Activated naive CD8-positive, alpha-beta T cell (primary cell): Measurements from ENCODE around the gene SLC9A1.
"Not testable (repeated sequence)": the region's sequence is repeated elsewhere in the genome, so short reads cannot be mapped to it uniquely, and the experiment has no call there.

ENCODE experiments used
- H3K27ac Mint-ChIP-seq: one replicate; pipeline ENCODE4 v1.8.0; 2021; ENCODE audit warnings: mixed read lengths
- H3K27me3 Mint-ChIP-seq: one replicate; pipeline ENCODE4 v1.8.0; 2021; ENCODE audit warnings: mixed read lengths
- H3K36me3 Mint-ChIP-seq: one replicate; pipeline ENCODE4 v1.8.0; 2021; ENCODE audit warnings: mixed read lengths
- H3K4me1 Mint-ChIP-seq: one replicate; pipeline ENCODE4 v1.8.0; 2021; ENCODE audit warnings: low read depth, mixed read lengths
- H3K4me3 Mint-ChIP-seq: one replicate; pipeline ENCODE4 v1.8.0; 2021; ENCODE audit warnings: mild to moderate bottlenecking, mixed read lengths
- H3K9me3 Mint-ChIP-seq: one replicate; pipeline ENCODE4 v1.8.0; 2021; ENCODE audit warnings: low read depth, mixed read lengths

The SLC9A1 gene

DNA sequence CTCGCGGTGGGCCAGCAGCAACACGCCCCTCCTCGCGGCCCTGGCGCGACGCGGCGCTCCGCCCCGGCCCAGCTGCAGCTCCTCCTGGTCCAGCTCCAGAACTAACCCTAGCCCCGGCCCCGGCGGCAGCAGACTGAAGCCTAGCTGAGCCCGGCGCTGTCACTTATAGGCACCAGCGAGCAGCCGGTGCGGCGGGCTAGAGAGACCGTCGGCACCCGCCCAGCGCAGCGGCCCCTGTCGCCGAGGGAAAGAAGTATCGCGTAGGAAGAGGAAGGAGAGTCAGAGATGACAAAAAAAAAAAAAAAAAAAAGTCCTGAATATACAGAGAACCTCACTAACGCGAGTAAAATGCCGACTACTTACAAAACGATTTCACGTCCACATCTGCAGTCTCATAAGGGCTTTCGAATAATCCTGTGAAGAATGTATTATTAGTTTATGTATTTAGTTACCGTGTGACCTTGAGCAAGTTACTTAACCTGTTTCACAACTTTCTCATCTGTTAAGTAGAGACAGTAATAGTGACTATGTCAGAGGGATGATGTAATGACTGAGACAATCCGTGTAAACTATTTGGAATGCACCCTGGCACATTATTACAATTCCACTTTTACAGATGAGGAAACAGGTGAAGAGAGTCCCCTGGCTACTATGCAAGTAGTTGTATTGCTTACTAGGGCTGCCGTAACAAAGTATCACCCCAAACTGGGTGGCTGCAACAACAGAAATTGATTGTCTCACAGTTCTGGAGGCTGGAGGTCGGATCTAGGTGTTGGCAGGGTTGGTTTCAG is at the start of gene SLC9A1:
Gene SLC9A1 (minus strand): TSS at position 135 of the 791 bp plus-strand sequence. CDS start 791 bp downstream, outside the sequence.
- H3K4me1 Mint-ChIP-seq: peaks cover 49% of the 10 kb centered on the region
- no peaks in the 10 kb centered on the region for H3K9me3 Mint-ChIP-seq
- peak within 1 kb of the TSS; percentile 91 for H3K4me3 Mint-ChIP-seq
- H3K27me3 Mint-ChIP-seq: no peaks in the 10 kb centered on the region
- H3K36me3 Mint-ChIP-seq: no peaks in the 10 kb centered on the region
- H3K27ac Mint-ChIP-seq: peak within 1 kb of the TSS; percentile 99

DNA sequence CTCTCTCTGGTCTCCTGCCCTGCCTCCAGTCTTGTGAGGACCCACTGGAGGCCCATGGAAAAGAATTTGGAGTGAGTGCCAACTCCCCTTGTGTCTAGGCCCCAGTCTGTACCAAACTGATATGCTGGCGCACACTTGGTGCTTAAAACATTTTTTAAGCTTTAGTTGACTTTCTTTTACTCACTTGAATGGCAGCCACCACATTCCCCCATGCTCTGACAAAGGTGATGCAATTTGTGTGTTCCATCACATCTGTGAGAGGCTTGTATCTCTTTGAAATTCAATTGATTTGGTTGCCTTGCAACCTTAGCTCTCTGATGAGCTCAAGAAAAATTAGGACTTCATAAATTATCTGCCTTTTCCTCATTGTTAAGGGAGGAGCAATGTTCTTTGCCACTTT is 49.0 kb upstream of the SLC9A1 start:
- Mint-ChIP-seq H3K9me3 (no peaks in the 10 kb centered on the region), H3K4me1 (no peaks in the 10 kb centered on the region), H3K27ac (no peak overlapping the region), H3K4me3 (no peak overlapping the region), H3K27me3 (no peaks in the 10 kb centered on the region), H3K36me3 (no peaks in the 10 kb centered on the region)

DNA sequence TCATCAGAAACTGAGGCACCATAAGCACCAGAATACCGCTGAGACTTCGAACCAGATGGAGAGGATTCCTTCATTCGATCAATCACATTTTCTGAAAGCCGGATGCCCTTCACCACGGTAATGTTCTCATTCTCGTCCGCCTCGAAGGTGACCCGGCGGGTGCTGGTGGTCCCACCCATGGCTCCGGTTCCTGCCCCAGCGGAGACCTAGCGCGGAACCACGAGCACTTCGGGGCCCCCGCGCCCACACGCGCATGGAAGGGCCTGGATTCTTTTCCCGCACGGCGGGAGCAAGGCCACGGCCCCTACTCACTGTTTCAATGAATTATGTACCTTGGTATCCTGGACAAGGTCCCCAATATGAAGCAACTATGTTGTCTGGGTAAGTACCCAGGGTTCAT is 46.4 kb upstream of the SLC9A1 start:
- Mint-ChIP-seq H3K27me3 (no peaks in the 10 kb centered on the region), H3K27ac (no peak overlapping the region), H3K4me3 (no peak overlapping the region), H3K36me3 (no peaks in the 10 kb centered on the region), H3K9me3 (no peaks in the 10 kb centered on the region), H3K4me1 (peaks cover 6% of the 10 kb centered on the region)

DNA sequence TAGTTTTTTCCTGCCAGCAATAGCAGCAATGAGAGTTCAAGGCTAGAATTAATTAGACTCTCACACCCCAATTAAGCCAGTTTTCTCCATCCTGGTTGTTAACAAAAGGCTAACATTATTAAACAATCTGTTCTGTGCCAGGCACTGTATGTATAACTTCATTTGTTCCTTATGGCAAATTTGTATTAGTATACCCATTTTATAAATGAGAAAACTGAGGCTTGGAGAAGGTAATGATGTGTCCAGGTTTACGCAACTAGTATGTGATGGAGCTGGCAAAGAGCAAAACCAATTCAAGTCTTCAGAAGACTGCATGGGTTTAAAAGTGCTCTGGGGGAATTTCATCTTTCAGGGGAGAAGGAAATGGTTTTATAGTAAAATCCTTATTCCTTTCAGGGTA is 38.3 kb upstream of the SLC9A1 start:
- Mint-ChIP-seq H3K4me1 (peaks cover 5% of the 10 kb centered on the region), H3K27me3 (no peaks in the 10 kb centered on the region), H3K4me3 (no peak overlapping the region), H3K9me3 (no peaks in the 10 kb centered on the region), H3K27ac (no peak overlapping the region), H3K36me3 (no peaks in the 10 kb centered on the region)

DNA sequence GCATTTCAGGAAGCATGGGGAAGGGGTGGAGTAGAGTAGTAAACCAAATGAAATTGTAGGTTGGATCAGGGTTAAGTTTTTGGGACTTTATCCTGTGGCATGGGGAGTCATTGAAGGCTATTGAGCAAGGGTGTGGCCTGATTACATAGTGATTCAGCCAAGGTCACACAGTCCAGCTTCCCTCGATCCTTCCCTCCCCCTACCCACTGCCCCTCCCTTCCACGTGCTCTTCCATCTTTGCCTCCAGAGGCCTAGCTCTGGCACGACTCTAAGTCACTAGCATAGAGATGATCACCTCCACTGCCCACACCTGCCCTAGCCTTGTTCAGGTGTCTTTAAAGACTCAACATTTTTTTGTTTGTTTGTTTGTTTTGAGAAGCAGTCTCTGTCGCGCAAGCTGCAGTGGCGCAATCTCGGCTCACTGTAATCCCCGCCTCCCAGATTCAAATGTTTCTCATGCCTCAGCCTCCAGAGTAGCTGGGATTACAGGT is 37.2 kb upstream of the SLC9A1 start:
- no peaks in the 10 kb centered on the region for H3K36me3 Mint-ChIP-seq
- no peak overlapping the region for H3K4me3 Mint-ChIP-seq
- H3K4me1 Mint-ChIP-seq: no peaks in the 10 kb centered on the region
- no peaks in the 10 kb centered on the region for H3K9me3 Mint-ChIP-seq
- H3K27ac Mint-ChIP-seq: no peak overlapping the region
- H3K27me3 Mint-ChIP-seq: no peaks in the 10 kb centered on the region

DNA sequence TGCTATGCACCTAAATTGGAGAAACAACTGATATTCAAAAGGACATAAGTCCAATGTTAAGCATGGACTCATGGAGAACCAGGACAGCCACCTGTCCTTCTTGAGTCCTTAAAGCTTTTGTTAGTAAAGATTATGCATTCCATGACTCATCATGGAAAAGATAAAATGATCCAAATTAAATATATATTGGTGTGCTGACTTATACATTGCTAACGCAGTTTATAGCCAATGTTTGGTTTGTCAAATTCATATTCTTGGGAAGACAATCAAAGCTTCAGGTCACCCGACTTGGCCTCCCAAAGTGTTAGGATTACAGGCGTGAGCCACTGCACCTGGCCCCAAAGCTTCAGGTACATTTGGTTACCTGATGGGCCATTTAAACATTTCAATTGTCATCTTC is 29.7 kb upstream of the SLC9A1 start:
- not testable (repeated sequence) for H3K4me3 Mint-ChIP-seq, H3K27me3 Mint-ChIP-seq, H3K9me3 Mint-ChIP-seq, H3K4me1 Mint-ChIP-seq, H3K36me3 Mint-ChIP-seq, H3K27ac Mint-ChIP-seq

DNA sequence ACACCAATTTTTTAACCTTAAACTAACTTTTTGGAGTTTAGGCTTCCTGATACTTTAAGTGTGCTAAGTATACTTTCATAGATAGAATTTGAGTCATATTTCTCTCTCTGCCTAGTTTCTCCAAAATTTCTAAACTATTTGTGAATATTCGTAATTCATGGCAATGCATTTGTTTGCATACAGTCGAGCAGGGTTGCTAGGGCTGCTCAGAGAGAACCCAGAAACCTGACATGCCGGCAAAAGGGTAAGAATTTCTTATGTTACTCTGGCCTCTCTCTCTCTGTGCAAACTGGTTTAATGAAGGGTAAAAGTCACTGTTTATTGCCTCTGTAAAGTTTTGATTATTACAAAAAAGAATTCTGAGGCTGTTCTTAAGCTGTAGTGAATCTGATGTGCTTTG is 25.1 kb upstream of the SLC9A1 start:
- Mint-ChIP-seq H3K4me1 (no peaks in the 10 kb centered on the region), H3K4me3 (no peak overlapping the region), H3K27me3 (no peaks in the 10 kb centered on the region), H3K27ac (no peak overlapping the region), H3K36me3 (peaks cover 3% of the 10 kb centered on the region), H3K9me3 (no peaks in the 10 kb centered on the region)

DNA sequence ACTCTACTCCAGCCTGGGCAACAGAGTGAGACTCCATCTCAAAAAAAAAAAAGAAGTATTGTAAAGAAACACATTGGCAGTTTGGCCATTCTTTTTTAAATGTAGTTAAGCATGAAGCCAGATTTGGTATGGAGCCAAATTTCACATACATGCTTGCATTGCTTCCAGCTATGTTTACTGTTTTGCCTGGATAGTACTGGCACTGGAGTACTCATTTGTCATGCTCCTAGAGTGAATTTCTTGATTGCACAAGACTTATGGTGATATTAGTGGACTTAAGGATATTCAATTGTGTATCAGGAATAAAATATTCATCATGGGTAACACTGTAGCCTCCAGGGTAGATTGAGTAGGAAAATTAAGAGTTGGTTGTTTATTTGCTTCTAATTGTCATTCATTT is 24.5 kb upstream of the SLC9A1 start:
- H3K36me3 Mint-ChIP-seq: peaks cover 3% of the 10 kb centered on the region
- H3K9me3 Mint-ChIP-seq: no peaks in the 10 kb centered on the region
- H3K4me3 Mint-ChIP-seq: no peak overlapping the region
- H3K4me1 Mint-ChIP-seq: no peaks in the 10 kb centered on the region
- H3K27ac Mint-ChIP-seq: no peak overlapping the region
- no peaks in the 10 kb centered on the region for H3K27me3 Mint-ChIP-seq

DNA sequence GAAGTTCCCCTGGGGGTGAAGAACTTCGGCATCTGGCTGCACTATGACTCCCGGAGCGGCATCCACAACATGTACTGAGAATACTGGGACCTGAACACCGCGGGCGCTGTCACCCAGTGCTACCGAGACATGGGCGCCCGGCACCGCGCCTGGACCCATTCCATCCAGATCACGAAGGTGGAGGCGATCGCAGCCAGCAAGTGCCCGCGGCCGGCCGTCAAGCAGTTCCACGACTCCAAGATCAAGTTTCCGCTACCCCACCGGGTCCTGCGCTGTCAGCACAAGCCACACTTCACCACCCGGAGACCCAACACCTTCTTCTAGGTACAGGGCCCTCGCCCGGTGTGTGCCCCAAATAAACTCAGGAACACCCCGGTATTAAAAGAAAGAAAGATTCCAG is 22.0 kb upstream of the SLC9A1 start:
- no peaks in the 10 kb centered on the region for H3K36me3 Mint-ChIP-seq
- no peaks in the 10 kb centered on the region for H3K27me3 Mint-ChIP-seq
- H3K4me3 Mint-ChIP-seq: no peak overlapping the region
- no peak overlapping the region for H3K27ac Mint-ChIP-seq
- no peaks in the 10 kb centered on the region for H3K9me3 Mint-ChIP-seq
- H3K4me1 Mint-ChIP-seq: no peaks in the 10 kb centered on the region

DNA sequence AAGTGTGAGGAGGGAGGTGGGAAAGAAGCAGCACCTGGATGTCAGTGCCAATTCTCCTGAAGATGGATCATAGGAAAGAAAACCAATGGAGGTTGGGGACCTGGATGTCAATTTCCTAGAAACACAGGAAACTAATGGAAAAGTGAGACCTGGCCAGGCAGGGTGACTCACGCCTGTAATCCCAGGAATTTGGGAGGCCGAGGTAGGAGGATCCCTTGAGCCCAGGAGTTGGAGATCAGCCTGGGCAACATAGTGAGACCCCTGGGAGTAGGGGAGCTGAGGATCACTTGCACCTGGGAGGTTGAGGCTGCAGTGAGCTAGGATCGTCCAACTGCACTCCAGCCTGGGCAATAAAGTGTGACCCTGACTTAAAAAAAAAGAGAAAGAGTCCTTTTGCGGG is 21.4 kb upstream of the SLC9A1 start:
- Mint-ChIP-seq H3K27me3 (no peaks in the 10 kb centered on the region), H3K9me3 (no peaks in the 10 kb centered on the region), H3K4me3 (no peak overlapping the region), H3K4me1 (no peaks in the 10 kb centered on the region), H3K27ac (no peak overlapping the region), H3K36me3 (no peaks in the 10 kb centered on the region)

DNA sequence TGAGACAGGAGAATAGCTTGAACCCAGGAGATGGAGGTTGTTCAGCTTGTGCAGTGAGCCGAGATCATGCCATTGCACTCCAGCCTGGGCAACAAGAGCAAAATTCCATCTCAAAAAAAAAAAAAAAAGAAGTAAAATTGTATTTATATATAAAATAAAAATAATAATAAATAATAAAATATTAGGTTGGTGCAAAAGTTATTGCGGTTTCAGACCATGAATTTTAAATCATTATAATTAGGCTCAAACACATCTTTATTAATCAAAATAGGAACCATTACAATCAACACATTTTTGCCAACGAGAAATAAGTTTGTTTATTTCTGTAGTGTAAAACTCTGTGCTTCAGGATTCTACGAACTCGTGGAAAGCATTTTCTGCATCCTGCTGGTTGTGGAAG is 18.1 kb upstream of the SLC9A1 start:
- not testable (repeated sequence) for H3K36me3 Mint-ChIP-seq, H3K27ac Mint-ChIP-seq, H3K4me3 Mint-ChIP-seq, H3K9me3 Mint-ChIP-seq, H3K27me3 Mint-ChIP-seq, H3K4me1 Mint-ChIP-seq

DNA sequence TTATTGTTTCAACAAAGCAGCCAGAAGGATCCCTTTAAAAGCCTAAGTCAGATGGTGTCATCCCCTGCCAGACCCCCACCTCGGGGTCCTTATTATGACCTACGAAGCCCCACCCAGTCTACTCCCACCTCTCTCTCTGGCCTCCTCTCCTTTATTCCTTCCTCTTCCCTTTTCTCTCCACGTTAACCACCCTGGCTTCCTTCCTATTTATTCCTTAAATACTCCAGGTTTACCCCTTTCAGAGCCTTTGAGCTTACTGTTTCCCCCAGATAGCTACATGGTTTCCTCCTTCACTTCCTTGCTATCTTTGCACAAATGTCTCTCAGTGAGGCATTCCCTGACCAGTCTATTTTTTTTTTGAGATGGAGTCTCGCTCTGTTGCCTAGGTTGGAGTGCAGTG is 12.0 kb upstream of the SLC9A1 start:
- Mint-ChIP-seq H3K4me3 (no peak overlapping the region), H3K9me3 (no peaks in the 10 kb centered on the region), H3K27ac (no peak overlapping the region), H3K4me1 (peaks cover 3% of the 10 kb centered on the region), H3K36me3 (no peaks in the 10 kb centered on the region), H3K27me3 (no peaks in the 10 kb centered on the region)

DNA sequence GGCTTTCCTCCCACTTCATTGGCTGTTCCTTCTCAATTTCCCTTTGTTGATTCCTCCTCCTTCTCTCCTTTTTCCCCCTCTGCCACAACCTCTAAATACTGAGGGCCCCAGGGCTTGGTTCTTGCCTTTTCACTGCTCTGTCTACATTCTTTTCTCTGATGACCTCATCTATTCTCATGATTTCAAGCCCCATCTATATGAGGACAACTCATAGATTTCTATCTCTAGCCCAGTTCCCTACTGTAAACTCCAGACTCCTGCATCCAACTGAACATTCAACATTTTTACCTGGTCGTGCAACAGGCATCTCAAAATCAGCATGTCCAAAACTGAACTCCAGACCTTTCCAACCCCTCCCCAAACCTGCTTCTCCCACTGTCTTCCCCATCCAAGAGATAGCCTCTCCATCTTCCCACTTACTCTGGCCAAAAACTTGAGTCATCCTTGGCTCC is 11.5 kb upstream of the SLC9A1 start:
- peaks cover 8% of the 10 kb centered on the region for H3K4me1 Mint-ChIP-seq
- no peaks in the 10 kb centered on the region for H3K27me3 Mint-ChIP-seq
- H3K27ac Mint-ChIP-seq: no peak overlapping the region
- H3K9me3 Mint-ChIP-seq: no peaks in the 10 kb centered on the region
- no peak overlapping the region for H3K4me3 Mint-ChIP-seq
- H3K36me3 Mint-ChIP-seq: no peaks in the 10 kb centered on the region

DNA sequence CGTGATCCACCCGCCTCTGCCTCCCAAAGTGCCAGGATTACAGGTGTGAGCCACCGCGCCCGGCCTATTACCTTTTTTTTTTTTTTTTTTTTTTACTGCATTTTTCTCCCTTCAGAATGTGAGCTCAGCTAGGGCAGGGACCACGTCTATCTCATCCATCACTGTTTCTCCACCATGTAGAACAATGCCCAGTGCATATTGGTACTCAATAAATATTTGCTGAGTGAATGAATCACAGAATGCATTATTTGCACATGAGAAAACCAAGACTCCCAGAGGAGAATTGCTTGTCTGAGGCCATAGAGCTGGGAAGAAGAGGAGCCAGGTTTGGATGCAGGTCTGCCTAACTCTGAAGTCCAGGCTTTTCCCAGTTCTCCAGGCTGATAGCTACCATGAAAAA is 8.2 kb upstream of the SLC9A1 start:
- no peak overlapping the region for H3K27ac Mint-ChIP-seq
- H3K9me3 Mint-ChIP-seq: no peaks in the 10 kb centered on the region
- no peak overlapping the region for H3K4me3 Mint-ChIP-seq
- no peaks in the 10 kb centered on the region for H3K36me3 Mint-ChIP-seq
- peaks cover 9% of the 10 kb centered on the region for H3K4me1 Mint-ChIP-seq
- no peaks in the 10 kb centered on the region for H3K27me3 Mint-ChIP-seq

DNA sequence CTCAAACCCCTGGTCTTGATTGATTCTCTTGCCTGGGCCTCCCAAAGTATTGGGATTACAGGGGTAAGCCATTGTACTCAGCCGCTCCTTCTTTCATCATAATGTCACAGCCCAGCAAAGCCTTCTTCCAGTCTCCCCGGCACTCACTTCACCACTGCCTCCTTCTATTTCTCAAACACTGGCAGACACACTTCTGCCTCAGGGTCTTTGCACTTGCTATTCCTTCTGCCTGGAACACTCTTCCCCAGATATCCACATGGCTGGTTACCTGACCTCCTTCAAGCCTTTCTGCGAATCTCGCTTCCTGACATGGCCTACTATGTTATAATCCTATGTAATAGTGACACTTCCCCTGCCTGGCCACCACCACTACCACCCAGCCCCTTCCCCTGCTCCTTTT is 7.2 kb upstream of the SLC9A1 start:
- no peaks in the 10 kb centered on the region for H3K27me3 Mint-ChIP-seq
- no peak overlapping the region for H3K4me3 Mint-ChIP-seq
- H3K27ac Mint-ChIP-seq: no peak overlapping the region
- H3K4me1 Mint-ChIP-seq: peaks cover 9% of the 10 kb centered on the region
- H3K36me3 Mint-ChIP-seq: no peaks in the 10 kb centered on the region
- no peaks in the 10 kb centered on the region for H3K9me3 Mint-ChIP-seq

DNA sequence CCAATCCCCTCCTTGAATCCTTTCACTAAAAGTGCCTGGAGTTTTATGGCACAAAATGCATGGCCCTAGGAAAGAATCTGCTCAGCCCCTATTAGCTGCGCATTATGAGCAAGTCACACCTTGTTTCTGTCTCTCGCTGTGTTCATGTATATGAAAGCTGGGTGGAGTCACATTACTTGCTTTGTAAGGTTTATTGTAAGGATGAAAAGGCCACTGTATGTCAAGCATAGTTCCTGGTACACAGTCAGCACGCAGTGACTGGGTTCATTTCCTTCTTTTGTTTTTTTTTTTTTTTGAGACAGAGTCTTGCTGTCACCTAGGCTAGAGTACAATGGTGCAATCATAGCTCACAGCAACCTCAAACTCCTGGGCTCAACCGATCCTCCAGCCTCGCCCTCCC is 6.7 kb upstream of the SLC9A1 start:
- H3K4me1 Mint-ChIP-seq: peaks cover 9% of the 10 kb centered on the region
- H3K36me3 Mint-ChIP-seq: no peaks in the 10 kb centered on the region
- H3K9me3 Mint-ChIP-seq: no peaks in the 10 kb centered on the region
- no peak overlapping the region for H3K27ac Mint-ChIP-seq
- H3K4me3 Mint-ChIP-seq: no peak overlapping the region
- H3K27me3 Mint-ChIP-seq: no peaks in the 10 kb centered on the region
